Uterus (tissue), 2 donors: ENCODE data around the gene C6orf52.

ENCODE experiments used
- CTCF ChIP-seq, 4 experiments: fragments of 200-600 bp in 2 of 4; fragments of 450-650 bp in 2 of 4; sonication (generic) in 2 of 4; IDR thresholded peaks; one replicate each; pipeline ENCODE4 v1.5.1; 2016 to 2019; ENCODE audit warnings: antibody characterized with exemption in 4 of 4, mild to moderate bottlenecking in 2 of 4, moderate library complexity in 1 of 4
- POLR2A ChIP-seq, 2 donors: fragments of 450-650 bp; IDR thresholded peaks; one replicate each; pipeline ENCODE4 v1.6.1; 2016; ENCODE audit warnings: antibody characterized with exemption in 2 of 2, mild to moderate bottlenecking in 1 of 2, moderate library complexity in 1 of 2

- no peak for TF ChIP-seq CTCF (IDR thresholded peaks at IDR 0.05)
- TF ChIP-seq POLR2A (IDR thresholded peaks at IDR 0.05): no peak
Measured at GRCh38 chr6:10740061-10740460, 45.6 kb upstream of the C6orf52 start.
